GM18502 (cell line): Measurements from ENCODE around the gene OSTF1.

Source experiments
- ATAC-seq: cut with Tn5 transposase; IDR thresholded peaks from one replicate; pipeline ENCODE4 v1.9.1; 2021; ENCODE audit warnings: mild to moderate bottlenecking; ENCODE audit not compliant: unreplicated experiment, poor library complexity

Gene OSTF1

DNA sequence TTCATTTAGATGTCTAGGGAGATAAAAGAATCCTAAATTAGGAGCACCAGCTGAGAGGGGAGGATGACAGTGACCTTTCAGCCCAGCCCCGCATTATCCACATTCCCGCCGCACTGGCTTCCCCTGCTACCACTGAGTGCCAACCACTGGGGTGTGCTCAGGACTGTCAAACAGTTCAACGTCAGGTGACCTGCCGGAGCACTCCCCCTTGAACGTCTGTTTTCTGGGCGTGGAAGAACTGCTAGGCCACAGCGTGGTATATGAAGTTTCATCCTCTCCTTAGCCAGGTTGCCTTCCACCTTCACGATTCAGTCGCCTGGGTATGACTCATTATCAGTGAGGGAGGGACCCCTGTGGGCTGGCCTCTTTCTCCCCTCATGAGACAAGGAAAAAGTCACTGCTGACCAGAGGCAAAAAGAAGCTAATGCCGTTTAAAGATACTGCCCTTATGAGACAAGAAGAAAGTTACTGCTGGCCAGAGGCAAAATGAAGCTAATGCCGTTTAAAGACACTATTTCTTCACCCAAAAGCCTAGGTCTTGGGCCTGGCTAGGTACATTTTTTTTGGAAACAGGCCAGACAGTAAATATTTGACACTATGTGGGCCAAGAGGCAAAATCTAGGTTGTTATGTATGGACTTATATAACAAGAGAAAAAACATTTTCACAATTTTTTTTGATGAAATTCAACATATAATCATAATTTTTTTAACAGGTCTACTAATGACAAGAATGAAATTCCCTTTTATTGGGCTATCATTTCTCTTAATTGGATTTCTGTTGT lies 4.9 kb upstream of the OSTF1 start:
- no peak for ATAC-seq

DNA sequence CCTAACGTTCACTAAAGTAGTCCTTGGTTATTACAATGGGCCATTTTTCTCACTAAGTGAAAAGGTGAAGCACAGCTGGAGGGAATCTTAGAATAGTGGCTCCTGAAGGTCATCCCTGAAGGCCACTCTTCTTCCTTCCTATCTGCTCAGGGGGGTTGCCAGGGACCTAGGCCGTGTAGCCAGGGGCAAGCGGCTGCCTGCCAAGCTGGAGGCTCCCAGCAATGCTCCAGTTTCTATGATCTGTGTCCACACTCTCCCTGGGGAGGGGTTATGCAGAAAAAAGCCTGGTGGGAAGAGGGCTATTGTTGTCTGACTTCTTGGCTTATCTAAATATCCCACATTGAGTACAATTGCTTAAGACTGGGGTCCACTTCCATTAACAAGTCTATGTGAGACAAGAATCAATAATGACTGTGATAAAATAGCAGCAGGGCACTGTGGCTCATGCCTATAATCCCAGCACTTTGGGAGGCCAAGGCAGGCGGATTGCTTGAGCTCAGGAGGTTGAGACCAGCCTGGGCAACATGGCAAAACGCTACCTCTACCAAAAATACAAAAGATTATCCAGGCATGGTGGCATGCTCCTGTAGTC lies 4.1 kb upstream of the OSTF1 start:
- ATAC-seq = no peak

DNA sequence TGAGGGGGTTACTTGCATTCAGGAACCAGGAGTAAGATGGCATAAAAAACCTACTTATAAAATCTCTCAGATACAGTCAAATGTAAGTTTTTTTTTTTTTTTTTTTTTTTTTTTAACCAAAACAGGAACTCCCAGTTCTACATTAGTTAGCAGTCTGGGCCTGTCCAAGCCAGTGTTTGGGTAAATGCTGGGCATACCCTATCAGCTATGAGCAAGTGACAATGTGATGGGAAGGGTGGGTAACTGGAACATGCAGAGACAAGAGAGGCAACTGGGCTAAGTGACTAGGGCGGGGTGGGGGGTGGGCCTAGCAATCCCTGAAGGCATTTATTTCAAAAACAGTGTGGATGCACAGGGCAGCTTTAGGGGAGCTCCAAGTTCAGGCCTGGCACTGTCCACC lies 2.7 kb upstream of the OSTF1 start:
- no peak for ATAC-seq

DNA sequence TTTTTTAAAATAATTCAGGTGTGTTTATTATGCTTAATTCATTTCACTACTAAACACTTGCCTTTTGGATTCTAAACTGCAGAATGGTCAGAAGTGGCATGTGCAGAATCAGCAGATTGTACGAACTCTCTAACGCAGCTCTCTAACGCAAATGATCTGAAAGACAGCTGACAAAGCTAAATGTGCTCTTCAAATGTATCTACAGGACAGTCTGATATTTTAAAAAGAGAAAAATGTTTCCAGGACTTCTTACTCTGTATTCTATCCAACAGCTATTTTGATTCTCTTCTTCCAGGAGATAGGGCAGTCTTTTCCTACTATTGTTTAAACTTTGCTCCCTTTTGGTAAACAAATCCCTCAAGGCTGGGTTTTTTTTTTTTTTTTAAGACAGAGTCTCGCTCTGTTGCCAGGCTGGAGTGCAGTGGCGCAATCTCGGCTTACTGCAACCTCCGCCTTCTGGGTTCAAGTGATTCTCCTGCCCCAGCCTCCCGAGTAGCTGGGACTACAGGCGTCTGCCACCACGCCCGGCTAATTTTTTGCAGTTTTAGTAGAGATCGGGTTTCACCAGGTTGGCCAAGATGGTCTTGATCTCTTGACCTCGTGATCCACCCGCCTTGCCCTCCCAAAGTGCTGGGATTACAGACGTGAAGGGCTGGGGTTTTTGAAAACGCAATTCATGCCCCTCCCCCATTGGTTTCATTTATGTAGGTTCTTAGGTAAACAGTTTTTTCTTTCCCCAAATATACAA lies 1.6 kb upstream of the OSTF1 start:
- no peak for ATAC-seq

DNA sequence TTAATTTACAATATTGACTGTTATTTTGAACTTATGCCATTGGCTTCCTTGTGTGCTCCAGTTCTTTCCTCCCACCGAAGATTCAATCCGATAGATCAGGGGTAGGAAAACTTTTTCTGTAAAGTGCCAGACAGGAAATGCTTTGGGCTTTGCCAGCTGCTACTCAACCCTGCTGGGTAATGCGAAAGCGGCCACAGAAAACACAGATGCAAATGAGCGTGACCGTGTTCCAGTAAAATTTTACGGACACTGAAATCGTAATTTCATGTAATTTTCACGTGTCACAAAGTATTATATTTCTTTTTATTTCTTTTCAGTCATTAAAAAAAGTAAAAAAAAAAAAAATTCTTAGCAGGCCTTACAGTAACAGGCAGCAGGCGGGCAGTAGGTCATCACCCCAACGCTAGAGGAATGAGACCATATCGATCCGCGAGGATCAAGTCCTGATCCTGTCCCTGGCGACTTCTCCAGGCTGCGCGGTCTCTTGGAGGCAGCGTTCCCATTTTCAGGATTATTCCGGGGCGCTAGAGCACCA lies 958 bp upstream of the OSTF1 start:
- peak; percentile 32 for ATAC-seq

DNA sequence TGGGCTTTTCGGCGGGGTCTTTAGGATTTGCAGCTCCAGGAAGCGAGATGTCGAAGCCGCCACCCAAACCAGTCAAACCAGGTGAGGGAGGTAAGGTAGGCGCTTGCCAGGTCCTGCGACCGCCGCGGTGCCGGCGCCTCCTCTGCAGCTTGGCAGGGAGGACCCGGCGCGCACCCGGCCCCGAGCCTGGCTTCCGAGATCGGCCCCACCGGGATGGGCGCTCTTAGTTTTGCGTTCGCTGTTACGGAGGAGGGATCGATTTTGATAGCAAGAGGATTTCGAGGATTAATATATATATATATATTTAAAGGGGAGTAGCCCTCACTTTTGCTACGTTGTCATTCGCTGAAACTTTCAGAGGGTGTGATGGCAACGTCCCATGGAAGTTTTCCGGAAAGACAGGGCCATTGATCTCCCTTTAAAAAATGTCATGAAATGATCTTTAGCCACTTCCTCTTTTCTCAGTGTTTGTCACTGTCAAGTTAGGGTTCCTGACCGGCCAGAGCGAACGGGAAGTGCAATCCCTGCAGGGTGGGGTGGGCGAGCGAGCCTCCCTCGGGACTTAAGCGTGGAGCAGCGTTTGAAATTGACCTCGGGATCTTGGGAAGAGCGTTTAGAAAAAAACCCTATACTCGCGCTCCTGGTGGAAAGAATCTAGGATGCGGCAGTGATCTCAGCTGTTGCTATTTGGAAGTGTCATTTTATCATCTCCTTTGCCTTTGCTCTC lies 495 bp downstream of the OSTF1 start:
- peak; percentile 39 for ATAC-seq

DNA sequence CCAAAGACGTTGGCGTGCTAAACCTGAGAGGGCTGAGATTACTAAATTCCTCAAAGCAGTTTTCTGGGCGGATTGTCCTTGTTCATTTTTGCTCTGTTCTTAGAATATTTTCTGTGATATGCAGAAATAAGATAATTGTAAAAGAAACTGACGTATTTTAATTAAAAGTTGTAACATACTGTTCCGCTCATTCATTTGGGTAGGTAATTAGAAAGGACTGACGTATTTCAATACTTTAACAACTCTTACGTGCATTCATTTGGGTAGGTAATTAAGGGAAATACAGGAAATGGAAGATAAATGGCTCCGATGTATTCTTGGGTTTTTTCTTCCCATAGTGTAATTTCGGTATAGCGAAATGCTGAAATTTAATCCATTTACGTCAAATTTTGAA lies 1.1 kb downstream of the OSTF1 start:
- peak; percentile 0 for ATAC-seq

DNA sequence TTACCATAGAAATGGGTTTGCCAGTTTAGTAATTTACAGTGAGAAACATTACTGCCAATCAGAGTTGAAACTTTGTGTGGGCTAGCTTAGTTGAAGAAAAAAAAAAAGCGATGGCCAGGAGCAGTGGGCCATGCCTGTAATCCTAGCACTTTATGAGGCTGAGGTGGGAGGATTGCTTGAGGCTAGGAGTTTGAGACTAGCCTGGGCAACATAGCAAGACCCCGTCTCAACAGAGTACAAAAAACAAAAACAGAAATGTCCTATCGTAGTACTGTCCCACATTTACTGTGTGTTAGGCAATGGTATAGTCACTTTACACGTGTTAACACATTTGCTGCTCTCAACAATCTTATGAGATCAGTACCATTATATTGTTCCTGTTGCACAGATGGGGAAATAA lies 2.3 kb downstream of the OSTF1 start:
- no peak for ATAC-seq

DNA sequence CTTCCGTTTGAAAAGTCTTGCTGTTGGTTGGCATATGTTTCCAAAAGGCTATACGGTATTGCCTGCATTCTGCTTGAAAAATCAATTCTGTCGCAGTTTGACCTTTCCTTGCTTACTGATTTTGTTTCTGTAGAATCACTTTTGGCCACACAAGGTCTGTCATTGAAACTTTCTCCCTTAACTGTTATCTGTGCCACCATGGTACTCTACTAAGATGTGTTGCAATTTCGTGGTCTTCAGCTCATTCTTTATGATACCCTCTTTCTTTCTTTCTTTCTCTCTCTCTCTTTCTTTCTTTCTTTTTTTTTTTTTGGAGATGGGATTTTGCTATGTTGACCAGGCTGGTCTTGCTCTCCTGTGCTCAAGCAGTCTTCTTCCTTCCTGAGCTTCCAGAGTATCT lies 4.5 kb downstream of the OSTF1 start:
- ATAC-seq = no peak

DNA sequence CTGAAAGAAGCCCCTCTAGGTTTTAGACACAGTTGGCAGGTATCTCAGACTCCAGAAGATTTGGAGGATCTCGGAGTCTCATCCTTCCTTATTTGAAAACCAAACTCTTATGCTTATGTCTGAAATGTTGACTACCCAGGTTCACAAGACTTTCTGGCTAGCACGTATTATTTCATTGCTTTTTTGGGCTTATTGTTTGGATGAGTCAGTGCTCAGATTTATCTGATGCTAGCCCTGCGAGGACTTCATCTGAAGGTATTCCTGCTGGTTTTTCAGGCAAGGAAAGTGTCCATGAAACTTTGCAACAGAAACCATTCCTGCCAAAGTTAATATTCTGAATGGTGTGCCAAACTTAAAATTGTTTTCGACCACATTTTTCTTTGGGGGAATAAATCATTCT lies 8.5 kb downstream of the OSTF1 start:
- ATAC-seq = no peak

DNA sequence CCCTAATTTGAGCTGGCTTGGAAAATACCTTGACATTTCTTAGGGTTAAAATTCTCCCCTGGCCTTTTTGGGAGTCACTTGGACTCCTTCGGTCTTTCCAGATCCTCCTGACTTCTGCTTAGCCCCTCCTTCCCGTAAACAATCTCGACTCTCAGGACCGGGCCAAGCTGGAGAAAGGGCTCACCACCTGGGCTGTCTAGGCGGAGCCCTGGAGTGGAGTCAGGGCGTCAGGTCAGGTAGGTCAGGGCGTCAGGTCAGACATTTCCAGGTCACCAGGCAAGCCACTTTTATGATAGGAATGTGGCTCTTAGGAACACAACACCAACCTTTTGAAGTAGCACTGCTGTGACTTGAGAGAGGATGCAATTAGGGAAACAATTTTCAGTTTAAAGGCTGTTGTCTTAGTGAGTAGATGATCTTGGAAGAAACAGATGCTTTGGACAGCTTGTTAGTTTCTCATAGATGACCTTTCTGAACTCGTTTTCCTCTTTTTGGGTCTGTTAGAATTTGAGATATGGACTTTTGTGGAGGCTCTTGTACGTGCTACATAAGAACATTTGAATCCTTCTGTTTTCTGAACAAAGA lies 12.8 kb downstream of the OSTF1 start:
- no peak for ATAC-seq

DNA sequence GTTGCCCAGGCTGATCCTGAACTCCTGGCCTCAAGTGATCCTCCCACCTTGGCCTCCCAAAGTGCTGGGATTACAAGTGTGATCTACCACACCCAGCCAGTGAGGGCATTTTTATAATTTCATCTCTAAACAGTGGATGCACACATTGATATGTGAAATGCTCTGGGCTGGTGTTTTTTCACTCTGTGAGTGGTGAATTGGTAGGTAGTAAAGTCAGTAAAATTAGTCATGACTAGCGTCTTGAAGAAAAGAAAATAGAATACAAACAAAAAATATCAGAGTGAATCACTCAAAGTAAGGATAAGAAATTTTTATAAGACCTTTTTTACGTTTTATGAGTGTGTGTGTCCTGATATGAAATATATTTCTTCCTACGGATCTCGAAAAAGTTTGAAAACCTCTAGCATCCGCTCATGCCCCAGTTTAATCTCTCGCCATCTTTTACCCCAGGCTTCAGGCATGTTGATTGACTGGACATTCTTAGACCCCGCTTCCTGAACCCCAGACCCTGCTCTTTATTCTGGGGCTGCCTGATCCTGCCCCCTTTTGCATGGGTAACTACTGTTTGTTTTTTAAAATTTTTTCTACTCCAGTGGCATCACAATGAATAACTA lies 14.0 kb downstream of the OSTF1 start:
- ATAC-seq = no peak

DNA sequence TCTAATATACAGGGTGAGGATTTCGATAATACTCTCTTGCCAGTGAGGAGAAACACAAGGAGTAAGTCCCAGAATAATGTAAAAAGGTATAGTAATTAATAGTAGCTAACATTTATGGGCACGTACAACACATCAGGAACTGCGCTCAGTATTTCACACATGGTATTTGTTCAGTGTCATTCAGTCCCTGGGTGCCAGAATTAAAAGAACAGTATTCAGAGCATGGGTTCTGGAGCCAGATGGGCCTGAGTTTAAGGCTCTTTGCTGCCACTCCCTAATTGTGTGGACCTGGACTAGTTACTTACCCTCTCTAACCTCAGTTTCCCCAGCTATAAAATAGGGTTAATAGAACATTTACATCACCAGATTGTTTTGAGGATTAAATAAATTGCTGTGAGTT lies 16.3 kb downstream of the OSTF1 start:
- no peak for ATAC-seq

DNA sequence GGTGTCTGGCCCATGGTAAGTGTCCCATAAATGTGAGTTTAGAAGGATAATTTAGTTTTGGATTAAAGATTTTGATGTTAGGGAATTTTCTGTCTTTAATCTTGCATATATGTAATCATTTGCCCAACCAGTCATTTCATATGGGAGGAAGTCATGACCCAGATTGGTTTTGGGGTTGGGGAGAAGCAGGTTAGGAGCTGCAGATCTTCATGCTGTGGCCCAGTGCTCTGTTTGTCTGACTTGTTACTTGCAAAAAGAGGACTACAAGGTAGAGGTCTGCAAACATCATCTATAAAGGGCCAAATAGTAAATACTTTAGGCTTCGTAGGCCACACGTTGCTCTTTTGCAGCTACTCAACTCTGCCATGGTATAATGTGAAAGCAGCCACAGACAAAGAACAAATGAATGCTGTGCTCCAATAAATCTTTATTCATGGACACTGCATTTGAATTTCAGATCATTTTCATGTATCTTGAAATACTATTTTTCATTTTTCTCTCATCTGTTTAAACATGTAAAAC lies 16.8 kb downstream of the OSTF1 start:
- ATAC-seq = no peak

DNA sequence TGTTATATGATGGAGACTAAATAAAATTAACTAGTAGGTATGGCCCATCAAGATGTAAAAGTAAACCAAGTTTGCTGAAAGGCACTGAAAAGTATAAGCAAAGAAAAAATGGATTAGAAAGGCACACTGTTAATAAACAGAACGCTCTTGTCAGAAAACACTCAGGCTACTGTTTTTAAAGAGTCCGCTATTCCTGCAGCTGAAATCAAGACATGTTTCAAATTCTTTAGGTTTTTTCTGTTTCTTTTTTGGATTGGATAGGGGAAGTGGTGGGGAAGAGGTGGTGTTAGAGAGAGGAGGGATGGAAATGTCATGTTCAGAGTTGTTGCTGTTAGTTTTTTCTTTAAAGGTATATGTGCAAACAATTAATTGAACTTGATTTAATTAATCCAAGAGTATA lies 17.5 kb downstream of the OSTF1 start:
- ATAC-seq = no peak

DNA sequence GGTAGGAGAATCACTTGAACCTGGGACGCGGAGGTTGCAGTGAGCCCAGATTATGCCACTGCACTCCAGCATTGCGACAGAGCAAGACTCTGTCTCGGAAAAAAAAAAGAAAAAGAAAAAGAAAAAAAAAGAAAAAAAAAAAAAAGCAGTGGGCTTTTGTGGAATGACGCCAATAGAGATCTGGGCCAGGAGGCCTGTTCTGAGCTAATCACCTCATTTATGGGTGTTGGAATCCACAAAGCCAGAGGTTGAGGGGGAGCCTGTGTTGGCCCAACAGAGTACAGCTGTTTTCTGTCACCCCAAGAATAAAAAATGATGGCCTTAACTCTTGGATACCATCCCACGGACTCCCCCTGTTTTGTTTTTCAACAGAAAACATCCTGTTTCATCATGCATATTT lies 18.5 kb downstream of the OSTF1 start:
- ATAC-seq = no peak

DNA sequence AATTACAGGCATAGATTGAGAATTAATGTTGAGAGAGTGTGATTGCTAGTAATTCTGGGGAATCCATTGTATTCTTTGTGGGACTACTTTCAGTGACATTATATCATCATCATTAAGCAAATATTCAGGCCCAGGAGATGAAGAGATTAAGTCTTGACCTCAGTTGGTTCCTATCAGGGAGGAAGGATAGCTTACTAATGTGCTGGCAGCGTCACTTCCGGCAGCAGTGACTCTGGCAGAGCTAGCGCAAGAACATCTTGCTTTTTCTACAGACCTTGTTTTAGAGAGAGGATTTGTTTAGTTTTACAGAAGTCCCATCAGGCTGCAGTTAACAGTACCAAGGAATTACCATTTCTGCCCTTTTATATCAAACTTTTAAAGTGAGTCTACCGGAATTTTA lies 20.3 kb downstream of the OSTF1 start:
- no peak for ATAC-seq

DNA sequence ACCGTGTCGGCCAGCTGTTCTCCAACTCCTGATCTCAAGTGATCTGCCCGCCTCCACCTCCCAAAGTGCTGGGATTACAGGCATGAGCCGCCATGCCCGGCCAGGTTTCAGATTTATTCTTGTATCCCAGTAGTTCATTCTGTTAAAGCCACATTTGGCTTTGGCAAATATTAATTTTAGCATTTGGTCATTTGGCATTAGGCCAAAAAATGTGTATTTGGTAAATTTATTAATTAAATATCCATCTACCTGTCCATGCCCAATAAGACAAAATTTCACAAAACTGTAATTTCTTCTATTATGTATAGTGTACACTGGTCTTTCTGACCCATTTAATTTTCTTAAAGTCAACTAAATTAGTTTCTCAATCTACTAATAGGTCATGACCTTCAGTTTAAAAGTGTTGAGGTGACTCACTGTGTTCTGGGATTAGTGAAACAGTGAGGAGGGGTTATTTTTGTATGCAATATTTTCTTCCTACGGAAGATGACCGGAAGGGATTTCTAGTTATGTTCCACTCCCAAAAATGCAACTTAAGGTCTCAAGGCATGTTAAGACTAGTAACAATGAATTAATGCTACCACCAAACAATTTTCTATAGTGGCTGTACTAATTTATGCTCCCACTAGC lies 21.0 kb downstream of the OSTF1 start:
- no peak for ATAC-seq

DNA sequence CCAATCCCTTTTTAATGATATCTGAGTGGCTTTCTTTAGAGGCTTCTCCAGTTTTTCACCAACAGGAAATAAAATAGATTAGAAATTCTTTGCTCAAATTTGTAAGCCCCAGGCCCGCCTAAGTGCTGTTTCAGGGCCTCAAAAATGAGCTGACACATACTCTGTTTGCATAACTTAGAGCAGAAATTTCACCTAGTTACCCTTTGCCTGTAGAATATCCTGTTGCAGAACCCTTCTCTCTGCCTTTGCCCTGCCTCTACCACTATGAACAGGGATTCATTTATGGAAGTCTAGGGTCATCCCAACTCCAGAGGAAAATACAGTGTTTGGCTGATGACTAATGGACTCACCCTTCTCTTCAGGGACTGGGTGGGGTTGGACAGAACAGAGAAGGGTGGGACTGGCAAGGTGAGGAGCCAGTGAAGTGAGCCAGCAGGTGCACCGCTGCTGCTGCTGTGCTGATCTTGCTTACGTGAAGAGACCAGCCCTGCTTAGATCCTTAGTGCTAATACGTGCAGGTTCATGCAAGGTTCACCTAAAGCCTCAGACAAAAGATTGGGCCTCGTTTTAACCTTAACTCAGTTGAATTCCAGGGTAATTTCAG lies 22.8 kb downstream of the OSTF1 start:
- ATAC-seq = no peak
